ENCODE data around the gene LMOD1. TPM values are rescaled to one million over a fixed set of nuclear protein-coding genes. Genes with fewer than 3 reads are reported as not detected.
"Not testable (repeated sequence)": the region's sequence is repeated elsewhere in the genome, so short reads cannot be mapped to it uniquely, and the experiment has no call there.

LMOD1 gene
- total RNA-seq, 1 experiment from 2014 or later: not detected

DNA sequence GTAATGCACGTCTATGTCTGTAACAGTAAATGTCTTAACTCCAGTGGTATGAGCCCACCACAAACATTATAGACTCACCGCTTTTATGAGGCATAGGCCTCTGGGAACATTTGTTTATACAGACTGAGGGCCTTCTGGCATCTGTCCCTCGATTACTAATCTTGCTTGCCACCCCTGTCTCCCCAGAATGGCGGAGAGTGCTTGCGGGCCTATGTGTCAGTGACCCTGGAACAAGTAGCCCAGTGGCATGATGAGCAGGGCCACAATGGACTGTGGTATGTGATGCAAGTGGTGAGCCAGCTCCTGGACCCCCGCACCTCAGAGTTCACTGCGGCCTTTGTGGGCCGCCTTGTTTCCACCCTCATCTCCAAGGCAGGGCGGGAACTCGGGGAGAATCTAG lies 76.0 kb downstream of the LMOD1 start:
- H3K27me3 Mint-ChIP-seq (ENCODE audit: unreplicated experiment): no peaks in the 10 kb centered on the region
- no peaks in the 10 kb centered on the region for H3K9me3 Mint-ChIP-seq (ENCODE audit: low read depth, unreplicated experiment)
- DNase-seq: no peak
- BruUV-seq (replicated peaks): no TSS peak
- no peak overlapping the region for H3K4me3 Mint-ChIP-seq (ENCODE audit: low read depth, unreplicated experiment)
- CTCF ChIA-PET: no interaction called here
- TF ChIP-seq, protein P1, sequence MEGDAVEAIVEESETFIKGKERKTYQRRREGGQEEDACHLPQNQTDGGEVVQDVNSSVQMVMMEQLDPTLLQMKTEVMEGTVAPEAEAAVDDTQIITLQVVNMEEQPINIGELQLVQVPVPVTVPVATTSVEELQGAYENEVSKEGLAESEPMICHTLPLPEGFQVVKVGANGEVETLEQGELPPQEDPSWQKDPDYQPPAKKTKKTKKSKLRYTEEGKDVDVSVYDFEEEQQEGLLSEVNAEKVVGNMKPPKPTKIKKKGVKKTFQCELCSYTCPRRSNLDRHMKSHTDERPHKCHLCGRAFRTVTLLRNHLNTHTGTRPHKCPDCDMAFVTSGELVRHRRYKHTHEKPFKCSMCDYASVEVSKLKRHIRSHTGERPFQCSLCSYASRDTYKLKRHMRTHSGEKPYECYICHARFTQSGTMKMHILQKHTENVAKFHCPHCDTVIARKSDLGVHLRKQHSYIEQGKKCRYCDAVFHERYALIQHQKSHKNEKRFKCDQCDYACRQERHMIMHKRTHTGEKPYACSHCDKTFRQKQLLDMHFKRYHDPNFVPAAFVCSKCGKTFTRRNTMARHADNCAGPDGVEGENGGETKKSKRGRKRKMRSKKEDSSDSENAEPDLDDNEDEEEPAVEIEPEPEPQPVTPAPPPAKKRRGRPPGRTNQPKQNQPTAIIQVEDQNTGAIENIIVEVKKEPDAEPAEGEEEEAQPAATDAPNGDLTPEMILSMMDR (IDR thresholded peaks at IDR 0.05; ENCODE audit: unreplicated experiment): no peak
- intact Hi-C loops (cut with micrococcal nuclease; ENCODE audit: unreplicated experiment): no loop called here
- H3K36me3 Mint-ChIP-seq (ENCODE audit: insufficient read depth, unreplicated experiment): peaks cover 68% of the 10 kb centered on the region
- H3K27ac Mint-ChIP-seq (ENCODE audit: unreplicated experiment): no peak overlapping the region
- no peaks in the 10 kb centered on the region for H3K4me1 Mint-ChIP-seq (ENCODE audit: low read depth, unreplicated experiment)

DNA sequence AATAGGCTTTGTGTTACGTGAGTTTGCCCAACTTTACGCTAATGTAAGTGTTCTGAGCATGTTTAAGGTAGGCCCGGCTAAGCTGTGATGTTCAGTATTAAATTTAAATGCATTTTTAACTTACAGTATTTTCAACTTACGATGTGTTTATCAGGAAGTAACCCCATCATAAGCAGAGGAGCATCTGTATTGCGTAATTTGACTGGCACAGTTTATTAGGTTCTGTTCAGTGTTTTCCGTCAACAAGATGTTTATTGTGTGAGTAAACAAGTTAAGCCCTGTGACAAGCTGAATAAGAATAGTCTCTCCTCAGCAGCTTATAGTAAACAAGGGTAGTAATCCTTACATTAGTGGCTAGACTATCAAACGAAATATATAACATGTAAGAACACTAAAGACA lies 84.9 kb downstream of the LMOD1 start:
- CTCF ChIA-PET: interaction anchor here (0.6 kb wide), 2 partner anchors 26 to 69 kb away, joined by 3 to 6 read pairs; no protein-coding TSS in a partner anchor
- intact Hi-C loops (cut with micrococcal nuclease; ENCODE audit: unreplicated experiment): no loop called here
- Mint-ChIP-seq H3K9me3 (ENCODE audit: low read depth, unreplicated experiment) (no peaks in the 10 kb centered on the region), H3K27me3 (ENCODE audit: unreplicated experiment) (no peaks in the 10 kb centered on the region), H3K4me3 (ENCODE audit: low read depth, unreplicated experiment) (no peak overlapping the region), H3K4me1 (ENCODE audit: low read depth, unreplicated experiment) (peaks cover 14% of the 10 kb centered on the region), H3K36me3 (ENCODE audit: insufficient read depth, unreplicated experiment) (peaks cover 54% of the 10 kb centered on the region), H3K27ac (ENCODE audit: unreplicated experiment) (no peak overlapping the region)
- no TSS peak for BruUV-seq (replicated peaks)
- TF ChIP-seq, protein P1 (IDR thresholded peaks at IDR 0.05; ENCODE audit: unreplicated experiment): no peak
- DNase-seq: no peak

DNA sequence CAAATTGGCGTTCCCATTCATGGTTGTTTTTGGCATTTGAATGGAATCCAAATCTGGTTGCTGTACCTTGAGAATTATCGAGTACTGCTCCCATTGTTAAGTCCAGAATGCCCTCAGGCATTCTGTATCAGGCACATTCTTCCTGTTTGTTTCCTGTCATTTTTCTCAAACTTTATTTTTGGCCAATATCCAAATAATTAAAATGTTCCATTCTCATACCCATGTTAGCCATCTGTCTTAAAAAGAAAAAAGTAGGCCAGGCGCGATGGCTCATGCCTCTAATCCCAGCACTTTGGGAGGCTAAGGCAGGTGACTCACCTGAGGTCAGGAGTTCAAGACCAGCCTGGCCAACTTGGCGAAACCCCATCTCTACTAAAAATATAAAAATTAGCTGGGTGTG lies 86.9 kb downstream of the LMOD1 start:
- intact Hi-C loops (cut with micrococcal nuclease; ENCODE audit: unreplicated experiment): no loop called here
- Mint-ChIP-seq H3K27ac (ENCODE audit: unreplicated experiment) (no peak overlapping the region), H3K36me3 (ENCODE audit: insufficient read depth, unreplicated experiment) (peaks cover 65% of the 10 kb centered on the region), H3K27me3 (ENCODE audit: unreplicated experiment) (no peaks in the 10 kb centered on the region), H3K4me3 (ENCODE audit: low read depth, unreplicated experiment) (no peak overlapping the region), H3K4me1 (ENCODE audit: low read depth, unreplicated experiment) (peaks cover 14% of the 10 kb centered on the region), H3K9me3 (ENCODE audit: low read depth, unreplicated experiment) (no peaks in the 10 kb centered on the region)
- no peak for DNase-seq
- CTCF ChIA-PET: interaction anchor here (0.7 kb wide), 1 partner anchor 50 kb away, joined by 3 read pairs; no protein-coding TSS in a partner anchor
- BruUV-seq (replicated peaks): no TSS peak
- TF ChIP-seq, protein P1 (IDR thresholded peaks at IDR 0.05; ENCODE audit: unreplicated experiment): no peak

DNA sequence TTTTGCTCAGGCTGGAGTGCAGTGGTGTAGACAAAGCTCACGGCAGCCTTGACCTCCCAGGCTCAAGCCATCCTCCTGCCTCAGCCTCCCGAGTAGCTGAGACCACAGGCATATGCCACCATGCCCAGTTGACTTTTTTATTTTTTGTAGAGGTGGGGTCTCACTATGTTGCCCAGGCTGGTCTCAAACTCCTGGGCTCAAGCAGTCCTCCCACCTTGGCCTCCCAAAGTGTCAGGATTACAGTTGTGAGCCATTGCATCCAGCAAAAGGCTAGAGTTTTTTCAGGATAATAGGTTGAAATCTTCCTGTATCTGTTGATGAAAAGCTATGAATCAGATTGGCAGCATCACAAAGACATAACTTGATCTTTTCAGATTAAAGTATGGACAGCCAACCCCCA lies 89.6 kb downstream of the LMOD1 start:
- CTCF ChIA-PET; DNase-seq; intact Hi-C loops (cut with micrococcal nuclease; ENCODE audit: unreplicated experiment); H3K27me3 Mint-ChIP-seq (ENCODE audit: unreplicated experiment); H3K27ac Mint-ChIP-seq (ENCODE audit: unreplicated experiment); H3K4me3 Mint-ChIP-seq (ENCODE audit: low read depth, unreplicated experiment); H3K9me3 Mint-ChIP-seq (ENCODE audit: low read depth, unreplicated experiment); BruUV-seq (replicated peaks): not testable (repeated sequence)
- Mint-ChIP-seq H3K36me3 (ENCODE audit: insufficient read depth, unreplicated experiment) (peaks cover 70% of the 10 kb centered on the region), H3K4me1 (ENCODE audit: low read depth, unreplicated experiment) (peaks cover 14% of the 10 kb centered on the region)

DNA sequence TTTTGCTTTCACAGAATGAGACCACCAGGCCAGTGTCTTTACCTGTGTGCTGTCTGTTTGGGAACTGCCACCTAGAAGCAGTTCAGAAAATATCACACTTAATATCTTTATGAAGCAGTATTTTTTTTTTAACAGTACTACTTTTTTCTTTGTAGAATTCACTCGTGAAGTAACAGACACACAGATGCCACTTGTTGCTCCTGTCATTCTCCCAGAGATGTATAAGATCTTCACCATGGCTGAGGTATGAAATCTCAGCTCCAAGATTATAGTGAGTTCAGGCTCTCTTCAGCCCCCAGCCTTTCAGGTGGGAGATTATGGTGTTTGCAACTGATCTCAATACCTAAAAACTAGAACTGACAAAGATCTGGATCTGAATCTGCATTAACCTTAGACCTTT lies 94.4 kb downstream of the LMOD1 start:
- H3K4me3 Mint-ChIP-seq (ENCODE audit: low read depth, unreplicated experiment): no peak overlapping the region
- no peak for DNase-seq
- H3K27me3 Mint-ChIP-seq (ENCODE audit: unreplicated experiment): no peaks in the 10 kb centered on the region
- TF ChIP-seq, protein P1 (IDR thresholded peaks at IDR 0.05; ENCODE audit: unreplicated experiment): no peak
- intact Hi-C loops (cut with micrococcal nuclease; ENCODE audit: unreplicated experiment): no loop called here
- peaks cover 59% of the 10 kb centered on the region for H3K36me3 Mint-ChIP-seq (ENCODE audit: insufficient read depth, unreplicated experiment)
- no peaks in the 10 kb centered on the region for H3K9me3 Mint-ChIP-seq (ENCODE audit: low read depth, unreplicated experiment)
- H3K27ac Mint-ChIP-seq (ENCODE audit: unreplicated experiment): no peak overlapping the region
- peaks cover 14% of the 10 kb centered on the region for H3K4me1 Mint-ChIP-seq (ENCODE audit: low read depth, unreplicated experiment)
- BruUV-seq (replicated peaks): no TSS peak
- CTCF ChIA-PET: no interaction called here

All from Calu3 (cell line).